GM18498 (cell line): ENCODE data around the gene DPH2.

Source experiments
- ATAC-seq: cut with Tn5 transposase; IDR thresholded peaks from one replicate; pipeline ENCODE4 v1.9.1; 2021; ENCODE audit warnings: mild to moderate bottlenecking, moderate library complexity; ENCODE audit not compliant: unreplicated experiment

The DPH2 gene

DNA sequence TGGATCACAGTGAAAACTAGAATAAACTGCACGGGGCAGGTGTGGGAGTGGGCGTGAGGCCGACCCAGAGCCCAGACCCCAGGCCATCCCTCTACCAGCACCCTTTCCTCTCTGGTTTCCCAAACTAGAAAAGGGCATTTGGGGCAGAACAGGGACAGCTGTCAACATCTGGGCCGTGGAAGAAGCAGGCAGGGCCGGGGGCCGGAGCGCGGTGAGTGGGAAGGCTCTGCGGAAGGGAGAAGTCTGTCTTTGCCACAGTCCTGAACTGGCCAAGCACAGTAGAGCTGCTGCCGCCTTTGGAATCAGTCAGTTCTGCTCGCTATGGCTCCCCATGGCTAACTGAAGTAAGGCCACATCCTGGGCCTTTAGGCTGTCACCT is 28.2 kb downstream of the DPH2 start:
- ATAC-seq = no peak

DNA sequence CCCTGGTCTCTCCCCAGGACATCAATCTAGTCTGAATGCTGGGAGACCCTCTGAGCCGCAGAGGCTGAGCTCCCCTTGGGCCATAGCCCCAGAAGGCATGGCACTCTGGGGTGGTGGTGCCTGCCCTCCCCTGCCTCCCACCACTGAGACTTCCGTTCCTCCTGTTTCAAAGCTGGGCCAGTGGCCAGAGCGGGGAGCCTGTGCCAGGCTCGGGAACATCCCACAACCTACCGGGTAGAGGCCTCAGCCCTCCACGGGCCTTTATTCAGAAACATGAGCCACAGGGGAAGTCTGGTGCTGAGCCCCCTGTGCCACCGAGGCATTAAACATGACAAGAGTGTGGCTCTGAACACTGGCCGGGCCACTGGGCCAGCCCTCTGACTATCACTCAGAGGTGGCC is 29.6 kb downstream of the DPH2 start:
- ATAC-seq = no peak

DNA sequence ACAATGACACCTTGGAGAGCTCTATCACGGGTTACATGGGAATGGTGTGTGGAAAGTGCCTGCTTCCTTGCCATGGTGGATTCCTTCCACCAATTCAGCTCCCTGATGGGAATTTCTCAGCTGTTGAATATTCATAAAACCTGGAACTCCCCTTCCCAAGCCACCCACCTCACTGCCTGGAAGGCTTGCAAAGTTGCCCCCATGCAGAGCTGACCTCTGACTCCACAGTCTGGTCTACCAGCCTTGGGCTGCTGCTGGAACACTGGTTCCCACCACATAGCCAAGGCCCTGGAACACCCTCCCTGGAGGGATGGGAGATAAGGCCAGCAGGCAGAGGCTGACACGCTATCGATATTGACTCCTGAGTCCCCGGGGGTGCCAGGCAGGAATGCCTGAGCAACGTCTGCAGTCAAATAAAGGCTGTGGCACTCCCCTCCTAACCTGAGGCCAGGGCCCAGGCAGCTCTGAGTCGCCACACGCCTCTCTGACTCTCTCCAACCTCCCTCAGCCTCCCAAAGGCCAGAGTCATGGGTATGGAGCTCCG is 30.4 kb downstream of the DPH2 start:
- ATAC-seq = no peak

DNA sequence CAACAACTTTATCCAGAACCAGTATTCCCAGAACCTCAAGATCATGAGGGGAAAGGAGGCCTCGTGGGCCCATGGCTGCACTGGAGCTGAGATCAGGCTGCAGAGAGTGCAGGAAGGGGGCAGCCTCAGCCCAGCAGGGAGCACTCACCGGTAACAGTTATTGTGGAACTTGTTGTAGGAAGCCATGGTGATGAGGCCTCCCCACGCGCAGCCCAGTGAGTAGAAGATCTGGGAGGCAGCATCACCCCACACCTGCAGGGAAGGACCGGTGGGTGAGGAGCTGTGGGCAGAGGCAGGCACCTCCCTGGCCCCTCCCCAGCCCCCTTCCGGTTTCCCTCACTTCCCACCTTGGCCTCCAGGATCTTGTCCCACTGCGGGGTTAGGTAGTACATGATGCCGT is 32.4 kb downstream of the DPH2 start:
- ATAC-seq = no peak

DNA sequence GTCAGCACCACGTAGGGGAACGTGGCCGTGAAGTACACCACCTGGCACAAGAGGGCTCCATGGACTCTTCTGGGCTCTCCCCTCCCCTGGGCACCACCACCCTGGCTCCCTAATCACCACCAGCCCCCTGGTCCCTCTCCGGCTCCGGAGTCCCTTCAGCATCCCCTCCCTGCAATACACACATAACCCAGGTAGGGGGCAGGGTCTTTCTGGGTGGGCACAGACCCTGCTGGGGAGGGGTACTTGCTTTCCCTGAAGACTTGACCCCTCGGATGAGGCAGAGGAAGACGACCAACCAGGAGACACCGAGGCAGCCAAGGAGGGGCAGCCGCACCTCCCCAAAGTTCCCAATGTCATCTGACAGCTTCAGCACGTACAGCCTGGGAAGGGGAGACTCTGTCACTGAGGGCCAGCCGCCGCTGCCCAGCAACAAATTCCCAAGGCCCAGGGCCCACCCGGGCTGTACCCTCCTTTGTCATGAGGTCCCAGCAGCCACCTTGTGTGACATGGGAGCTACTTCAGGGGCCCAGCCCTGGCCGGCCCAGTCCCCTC is 32.9 kb downstream of the DPH2 start:
- no peak for ATAC-seq

DNA sequence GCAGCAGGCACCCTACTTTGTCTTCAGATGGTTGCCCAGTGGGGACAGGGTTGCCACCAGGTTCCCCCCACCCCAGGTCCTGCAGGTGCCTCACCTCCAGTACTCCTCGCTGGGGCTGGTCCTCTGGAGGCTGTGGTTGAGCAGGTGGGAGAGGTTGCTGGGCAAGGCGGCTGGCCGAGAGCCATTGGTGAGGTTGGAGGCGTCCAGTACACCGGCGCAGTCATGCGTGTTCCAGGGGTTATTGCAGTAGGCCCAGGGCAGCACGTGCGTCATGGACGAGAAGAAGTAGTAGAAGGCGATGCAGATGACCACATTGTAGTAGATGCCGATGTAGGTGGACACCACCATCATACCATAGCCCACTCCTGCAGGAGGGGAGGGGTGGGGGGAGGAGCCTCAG is 38.4 kb downstream of the DPH2 start:
- no peak for ATAC-seq

DNA sequence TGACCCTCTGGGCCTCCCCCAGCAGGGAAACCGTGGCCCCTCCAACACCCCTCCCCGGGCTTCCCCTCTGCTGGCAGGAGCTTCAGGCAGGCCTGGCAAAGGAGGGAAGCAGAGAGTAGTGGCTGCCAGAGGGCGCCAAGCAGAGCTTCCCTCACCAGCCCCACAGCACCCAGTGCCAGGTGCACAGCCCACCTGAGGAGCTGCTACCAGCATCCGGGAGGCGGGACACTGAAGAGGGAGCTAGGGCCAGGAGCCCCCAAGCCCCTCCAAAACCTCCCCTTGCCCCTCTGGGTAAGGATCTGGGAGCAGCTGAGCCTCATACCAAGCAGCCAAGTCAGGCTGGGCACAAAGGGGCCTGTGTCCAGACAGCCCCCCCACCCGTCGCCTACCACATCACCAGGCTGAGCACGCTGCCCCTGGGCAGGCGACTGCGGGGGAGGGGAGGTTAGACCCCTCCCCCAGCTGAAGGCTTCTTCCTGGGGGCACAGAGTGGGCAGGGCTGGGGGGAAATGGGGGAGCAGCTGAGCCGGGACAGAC is 41.2 kb downstream of the DPH2 start:
- ATAC-seq = no peak

DNA sequence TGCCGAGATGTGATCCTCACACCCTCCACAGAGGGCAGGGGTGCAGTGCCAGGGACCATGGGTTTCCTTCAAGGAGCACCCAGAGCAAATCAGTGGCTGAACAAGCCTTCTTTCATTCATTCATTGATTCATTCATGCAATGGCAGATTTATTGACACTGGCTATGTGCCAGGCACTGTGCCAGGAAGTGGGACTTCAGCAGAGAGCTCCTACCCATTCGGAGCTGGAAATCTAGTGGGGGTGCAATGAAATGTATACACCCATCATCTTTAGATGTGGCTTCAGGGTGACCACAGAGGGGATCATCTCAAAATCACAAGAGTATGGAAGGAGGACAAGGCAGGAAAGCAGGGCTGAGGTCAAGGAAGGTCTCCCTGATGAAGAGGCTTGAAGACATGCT is 42.6 kb downstream of the DPH2 start:
- ATAC-seq = no peak

DNA sequence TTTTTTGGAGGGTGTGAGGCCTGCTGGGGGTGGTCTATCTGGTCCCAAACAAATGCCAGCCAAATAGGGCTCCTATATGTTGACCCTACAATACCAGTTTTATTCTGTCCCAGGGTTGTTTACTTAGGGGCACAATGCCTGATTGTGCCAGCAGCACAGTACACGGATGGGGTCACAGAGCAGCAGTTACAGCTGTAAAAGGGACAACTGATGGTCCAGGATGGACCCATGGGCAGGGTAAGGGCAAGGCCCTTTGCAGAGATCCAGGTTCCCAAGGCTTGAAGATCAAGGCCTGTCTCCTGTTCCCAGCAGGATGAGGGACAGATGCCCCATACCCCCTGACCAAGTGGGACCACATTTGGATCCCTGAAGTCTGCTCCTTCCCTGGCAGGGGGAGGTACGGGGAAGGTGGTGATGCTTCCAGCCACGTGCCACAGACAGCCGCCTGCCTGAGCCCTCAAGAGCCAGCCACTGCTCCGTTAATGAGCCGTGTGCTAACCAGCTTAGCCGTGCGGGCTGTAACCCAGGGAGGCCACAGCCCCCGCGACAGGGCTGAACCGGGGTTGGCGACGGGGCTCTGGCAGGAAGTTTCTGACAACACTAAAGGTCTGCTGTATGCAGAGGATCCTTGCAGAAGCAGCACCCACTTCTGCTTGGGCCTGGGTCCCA is 43.3 kb downstream of the DPH2 start:
- no peak for ATAC-seq

DNA sequence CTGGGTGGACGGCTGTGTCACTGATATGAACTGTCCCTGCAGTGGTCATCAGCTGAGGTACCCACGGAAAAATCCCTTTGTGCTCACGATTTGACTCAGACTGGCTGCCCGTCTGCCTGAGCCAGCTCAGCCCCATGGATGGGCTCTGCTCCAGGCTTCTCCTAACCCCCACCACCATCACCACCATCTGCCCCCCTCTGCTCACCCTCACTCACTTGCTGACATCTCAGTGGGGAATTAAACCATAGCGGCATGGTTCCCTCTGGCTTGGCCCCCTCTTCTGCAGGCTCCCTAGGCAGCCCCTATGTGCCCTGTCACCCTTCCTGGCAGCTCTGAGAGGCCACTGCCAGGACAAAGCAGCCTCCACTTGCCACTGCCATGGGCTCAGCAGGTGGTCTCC is 44.1 kb downstream of the DPH2 start:
- ATAC-seq = no peak

DNA sequence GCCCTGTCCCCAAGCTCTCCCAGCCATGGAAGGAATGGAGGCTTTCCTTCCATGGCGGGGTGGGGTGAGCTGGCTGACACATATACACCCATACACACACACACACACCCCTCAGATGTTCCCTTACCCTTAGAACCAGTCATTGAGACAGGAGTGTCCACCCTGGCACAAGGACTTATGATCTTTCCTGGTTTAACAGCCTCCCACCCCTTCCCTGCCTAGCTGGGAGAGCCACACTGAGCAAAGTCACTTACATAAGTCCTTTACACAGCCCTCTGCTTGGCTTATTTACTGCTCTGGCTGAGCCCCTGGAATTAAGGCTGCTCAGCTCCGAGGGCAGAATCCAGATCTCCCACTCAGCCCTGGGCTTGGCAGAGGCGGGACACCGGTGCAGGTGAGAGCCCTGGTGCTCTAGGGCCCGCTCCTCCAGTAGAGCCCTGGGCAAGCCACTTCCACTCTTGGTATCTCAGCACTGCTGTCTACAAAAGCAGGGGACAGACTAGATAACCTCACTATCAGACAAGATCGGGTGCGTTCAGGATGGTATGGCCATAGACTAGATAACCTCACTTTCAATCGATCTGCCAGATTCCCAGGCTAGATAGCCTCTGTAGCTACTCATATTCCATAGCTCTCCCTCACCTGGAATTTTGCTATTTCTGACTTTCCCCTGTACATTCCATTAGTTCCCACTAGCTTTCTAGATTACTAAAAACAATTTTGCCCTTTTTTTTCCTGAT is 44.7 kb downstream of the DPH2 start:
- no peak for ATAC-seq

DNA sequence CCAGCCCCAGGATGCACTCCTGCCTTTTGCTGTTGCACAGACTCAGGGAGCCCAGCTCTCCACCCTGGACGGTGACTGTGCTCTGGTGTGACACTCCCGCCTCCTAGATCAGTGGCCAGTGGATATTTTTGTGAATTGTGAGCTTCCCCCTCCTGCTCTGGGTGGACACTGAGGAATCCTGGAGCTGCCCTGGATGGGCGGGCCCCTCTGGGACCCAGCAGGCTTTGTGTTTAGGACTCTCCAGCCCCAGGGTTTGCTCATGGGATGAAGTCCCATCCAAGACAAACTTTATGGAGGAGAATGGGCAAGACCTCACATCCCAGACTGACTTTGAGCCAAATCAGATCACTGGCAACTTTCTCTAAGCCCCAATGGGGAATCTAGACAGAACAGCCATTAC is 45.4 kb downstream of the DPH2 start:
- no peak for ATAC-seq

DNA sequence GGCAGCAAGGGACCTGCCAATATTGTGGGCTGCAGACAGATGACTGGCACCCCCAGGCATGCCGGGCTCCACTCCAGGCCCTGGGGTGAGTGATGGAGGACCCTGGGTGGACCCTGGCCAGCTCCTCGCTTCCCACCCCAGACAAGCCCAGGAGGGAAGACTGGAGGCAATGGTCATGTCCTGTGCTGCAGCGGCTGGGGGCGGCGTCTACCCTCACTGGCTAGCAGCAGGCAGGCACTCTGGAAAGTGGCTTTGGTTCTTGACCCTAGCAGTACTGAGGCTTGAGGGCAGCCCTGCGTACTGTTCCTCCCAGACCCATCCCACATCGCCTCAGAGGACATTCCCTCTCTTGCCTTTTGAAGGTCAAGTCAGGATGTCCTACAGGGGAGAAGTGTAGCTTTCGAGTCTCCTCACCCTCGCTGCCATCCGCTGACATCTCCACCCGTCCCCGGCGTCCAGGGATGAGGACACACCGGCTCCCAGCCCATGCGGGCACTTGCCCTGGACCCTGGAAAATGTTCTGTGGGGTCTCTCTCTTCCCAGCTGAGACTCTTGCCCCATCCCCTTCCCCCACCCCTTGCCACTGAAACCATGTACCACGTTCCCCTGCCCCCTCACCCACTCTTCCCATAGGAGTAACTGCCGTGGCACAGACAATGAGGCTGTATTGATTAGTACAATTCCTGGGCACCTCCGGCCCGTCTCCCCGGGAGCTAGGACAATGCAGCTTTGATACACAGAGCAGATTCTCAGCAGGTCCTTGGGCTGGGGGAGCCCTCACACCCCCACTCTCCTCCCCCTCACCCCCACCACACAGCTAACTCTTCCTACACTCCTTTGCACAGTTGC is 46.5 kb downstream of the DPH2 start:
- ATAC-seq = no peak

DNA sequence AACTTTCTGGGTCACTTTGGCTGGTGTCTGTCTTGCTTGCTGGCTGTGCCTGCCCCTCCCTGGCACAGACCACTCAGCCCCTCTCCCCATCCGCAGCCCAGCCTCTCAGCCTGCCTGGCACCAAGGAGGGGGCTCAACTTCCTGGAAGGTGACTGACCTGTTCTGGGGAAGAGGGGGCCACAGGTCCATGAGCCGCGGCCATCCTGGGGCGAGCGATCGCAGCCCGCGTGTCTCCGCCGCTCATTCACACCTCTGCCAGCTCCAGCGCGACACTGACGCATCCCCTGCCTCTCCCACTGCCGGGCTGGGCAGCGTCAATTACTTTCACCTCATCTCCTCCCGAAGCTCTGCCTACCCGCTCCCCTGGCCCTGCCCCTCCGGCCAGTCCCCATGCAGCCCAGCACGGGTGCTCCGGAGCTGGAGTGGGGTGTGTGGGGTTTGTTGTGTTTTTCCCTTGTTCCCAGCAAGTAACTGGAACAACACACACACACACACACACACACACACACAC is 47.1 kb downstream of the DPH2 start:
- ATAC-seq = no peak

DNA sequence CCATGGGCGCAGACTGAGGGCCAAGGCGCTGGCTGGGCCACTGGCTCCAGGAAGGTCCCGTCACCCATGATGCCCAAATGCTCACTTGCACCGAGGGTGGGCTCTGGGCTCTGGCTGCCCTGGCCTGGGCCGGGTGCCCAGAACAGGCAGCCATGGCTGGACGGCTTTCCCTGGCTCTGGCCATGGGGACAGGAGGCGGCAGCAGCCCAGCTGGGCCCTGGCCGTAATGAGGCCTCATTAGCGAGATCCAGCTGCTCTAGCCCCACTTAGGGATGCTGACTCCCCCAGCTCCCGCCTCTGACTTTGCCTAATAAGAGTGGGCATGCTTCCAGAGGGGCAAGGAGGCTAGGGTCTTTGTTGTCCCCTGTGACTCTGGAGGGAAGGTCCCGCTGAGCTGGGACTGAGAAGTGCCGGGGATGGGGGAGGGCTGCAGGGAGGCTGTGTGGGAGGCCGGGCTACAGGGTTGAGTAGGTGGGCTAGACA is 49.7 kb downstream of the DPH2 start:
- no peak for ATAC-seq

DNA sequence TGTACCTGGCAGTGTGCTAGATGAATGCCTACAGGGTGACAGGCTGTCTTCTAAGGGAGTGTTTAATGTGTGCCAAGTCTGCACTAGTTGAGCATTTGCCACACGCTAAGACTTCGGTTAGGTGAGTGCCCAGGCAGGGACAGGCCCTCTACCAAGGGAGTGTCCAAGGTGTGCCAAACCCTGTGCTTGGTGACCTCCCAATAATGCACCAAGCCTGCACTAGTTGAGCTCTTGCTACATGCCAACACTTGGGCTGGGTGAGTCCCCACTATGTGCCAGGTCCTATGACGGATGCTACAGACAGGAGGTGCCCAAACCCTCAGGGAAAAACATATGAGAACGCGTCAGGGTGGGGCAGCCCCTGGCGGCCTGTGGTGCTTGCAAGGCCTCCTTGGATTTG is 50.7 kb downstream of the DPH2 start:
- ATAC-seq = no peak

DNA sequence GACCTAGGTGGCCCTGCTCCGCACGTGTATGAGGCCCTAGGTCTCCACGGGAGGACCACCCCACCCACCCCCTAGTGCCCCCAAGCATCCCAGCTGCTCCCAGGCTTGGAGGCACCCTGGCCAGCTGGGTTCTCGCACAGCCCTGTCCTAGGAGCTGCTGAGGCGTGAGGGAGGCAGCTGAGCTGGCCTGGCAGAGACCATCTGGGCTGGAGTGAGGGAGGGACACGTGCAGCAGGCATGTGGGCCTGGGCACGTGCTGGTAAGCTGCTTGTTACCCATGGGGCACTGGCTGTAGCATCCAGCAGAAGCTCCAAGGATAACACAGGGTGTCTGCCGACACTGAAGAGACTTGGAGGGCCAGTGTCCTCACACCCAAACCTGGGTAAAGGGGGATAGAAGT is 51.3 kb downstream of the DPH2 start:
- no peak for ATAC-seq

DNA sequence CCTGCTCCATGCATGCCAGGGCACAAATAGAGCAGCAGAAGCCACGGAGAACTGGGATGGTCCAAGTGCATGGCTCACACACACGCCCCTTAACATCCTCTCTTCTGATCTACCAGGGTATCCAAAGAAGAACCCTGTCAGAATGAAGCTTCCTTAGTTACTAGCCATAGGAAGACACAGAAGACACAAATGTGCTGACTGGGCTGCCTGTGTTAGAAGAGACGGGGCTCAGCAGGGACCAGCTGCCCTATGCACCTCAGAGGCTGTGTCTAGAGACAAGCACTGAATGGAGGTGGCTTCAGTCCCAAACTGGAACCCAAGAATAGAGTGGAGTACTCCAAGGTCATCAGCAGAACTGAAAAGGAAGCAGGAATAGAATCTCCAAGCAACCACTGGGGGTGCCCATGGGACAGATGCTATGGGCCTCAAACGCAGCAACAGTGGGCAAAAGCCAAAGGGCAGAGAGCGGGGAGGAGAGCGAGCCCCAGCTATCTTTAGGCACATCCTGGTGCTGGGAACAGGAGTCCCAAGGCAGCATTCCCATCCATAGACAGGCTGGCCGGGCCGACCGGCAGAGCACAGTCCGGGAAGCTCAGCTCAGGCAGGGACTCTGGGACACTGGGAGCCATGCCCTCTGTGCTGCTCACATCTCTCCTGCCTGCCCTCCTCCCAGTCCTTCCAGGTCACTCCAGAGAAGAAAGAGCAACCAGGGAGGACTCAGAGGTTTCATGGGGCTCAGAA is 51.9 kb downstream of the DPH2 start:
- ATAC-seq = no peak
